Cardiac muscle cell (in vitro differentiated cells and primary cell): ENCODE measurements around the gene GPAT3. TPM values are rescaled to one million over a fixed set of nuclear protein-coding genes. Genes with fewer than 3 reads are reported as not detected.
A peak's percentile ranks its signal among the peaks of the same experiment; 100 is the strongest.

Experiments
- DNase-seq, 2 donors: peaks; one replicate each; pipeline versions ENCODE4 v3.0.0 to v3.0.0-alpha.2; 2010 to 2017; ENCODE audit warnings: low read depth in 1 of 2, low spot score in 1 of 2
- H3K27ac ChIP-seq: fragments of 200-600 bp; sonication (generic); 2 replicates; pipeline ENCODE4 v1.5.1; 2016
- H3K27me3 ChIP-seq: fragments of 200-600 bp; sonication (generic); 2 replicates; pipeline ENCODE4 v1.6.0; 2016; ENCODE audit warnings: control low read depth
- H3K36me3 ChIP-seq: fragments of 200-600 bp; sonication (generic); 2 replicates; pipeline ENCODE4 v1.5.1; 2016; ENCODE audit warnings: control low read depth
- H3K4me1 ChIP-seq: fragments of 200-600 bp; sonication (generic); 2 replicates; pipeline ENCODE4 v1.8.1; 2017; ENCODE audit warnings: low read depth, mild to moderate bottlenecking, mixed run types
- H3K4me3 ChIP-seq: fragments of 200-600 bp; sonication (generic); 2 replicates; pipeline ENCODE4 v1.5.1; 2016; ENCODE audit warnings: mild to moderate bottlenecking
- H3K9me3 ChIP-seq: fragments of 200-600 bp; sonication (generic); 2 replicates; pipeline ENCODE4 v1.5.1; 2017; ENCODE audit warnings: low read depth, mild to moderate bottlenecking, control low read depth
- polyA plus RNA-seq: library from polyadenylated mRNA; unstranded; fragments of >200 nt; fragmentation: Nextera tagmentation; extraction: Ambion mirVana; gene quantifications from 2 replicates; pipeline ENCODE4 v1.2.1, GENCODE V29; 2016
- total RNA-seq: library from RNA; depleted of rRNA; stranded (reverse); fragments of >200 nt; gene quantifications from 2 replicates; pipeline ENCODE4 v1.2.3, GENCODE V29; 2016
- TF ChIP-seq, protein P1 (sequence below): IDR thresholded peaks from 2 replicates; pipeline ENCODE4 v1.5.1; 2012; ENCODE audit warnings: low read depth, mild to moderate bottlenecking, low read length

GPAT3 gene
- total and polyA plus RNA-seq, 2 experiments from 2014 or later: 2.3 to 5.1 TPM

DNA sequence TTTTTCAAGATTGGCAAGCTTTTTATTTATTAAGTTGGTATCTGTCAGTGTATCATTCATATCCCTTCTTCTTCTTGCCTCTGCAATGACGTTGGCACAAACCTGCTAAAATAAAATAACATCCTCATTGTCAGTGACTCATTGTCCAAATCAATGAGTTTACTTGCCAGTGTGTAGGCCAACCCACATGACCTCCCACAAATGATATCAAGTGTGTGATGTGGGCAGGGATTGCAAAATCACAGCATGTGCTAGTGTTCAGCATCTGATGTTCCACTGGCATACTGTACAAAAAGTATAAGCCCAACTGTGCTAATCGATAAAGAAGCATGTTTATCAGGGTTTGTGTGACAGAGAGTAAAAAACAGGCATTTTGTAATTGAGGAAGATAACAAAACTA lies 25.5 kb downstream of the GPAT3 start:
- peak in 1 of 2 donors; percentile 64 for DNase-seq
- H3K4me1 ChIP-seq: no peaks in the 10 kb centered on the region
- TF ChIP-seq, protein P1, sequence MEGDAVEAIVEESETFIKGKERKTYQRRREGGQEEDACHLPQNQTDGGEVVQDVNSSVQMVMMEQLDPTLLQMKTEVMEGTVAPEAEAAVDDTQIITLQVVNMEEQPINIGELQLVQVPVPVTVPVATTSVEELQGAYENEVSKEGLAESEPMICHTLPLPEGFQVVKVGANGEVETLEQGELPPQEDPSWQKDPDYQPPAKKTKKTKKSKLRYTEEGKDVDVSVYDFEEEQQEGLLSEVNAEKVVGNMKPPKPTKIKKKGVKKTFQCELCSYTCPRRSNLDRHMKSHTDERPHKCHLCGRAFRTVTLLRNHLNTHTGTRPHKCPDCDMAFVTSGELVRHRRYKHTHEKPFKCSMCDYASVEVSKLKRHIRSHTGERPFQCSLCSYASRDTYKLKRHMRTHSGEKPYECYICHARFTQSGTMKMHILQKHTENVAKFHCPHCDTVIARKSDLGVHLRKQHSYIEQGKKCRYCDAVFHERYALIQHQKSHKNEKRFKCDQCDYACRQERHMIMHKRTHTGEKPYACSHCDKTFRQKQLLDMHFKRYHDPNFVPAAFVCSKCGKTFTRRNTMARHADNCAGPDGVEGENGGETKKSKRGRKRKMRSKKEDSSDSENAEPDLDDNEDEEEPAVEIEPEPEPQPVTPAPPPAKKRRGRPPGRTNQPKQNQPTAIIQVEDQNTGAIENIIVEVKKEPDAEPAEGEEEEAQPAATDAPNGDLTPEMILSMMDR: no peak

DNA sequence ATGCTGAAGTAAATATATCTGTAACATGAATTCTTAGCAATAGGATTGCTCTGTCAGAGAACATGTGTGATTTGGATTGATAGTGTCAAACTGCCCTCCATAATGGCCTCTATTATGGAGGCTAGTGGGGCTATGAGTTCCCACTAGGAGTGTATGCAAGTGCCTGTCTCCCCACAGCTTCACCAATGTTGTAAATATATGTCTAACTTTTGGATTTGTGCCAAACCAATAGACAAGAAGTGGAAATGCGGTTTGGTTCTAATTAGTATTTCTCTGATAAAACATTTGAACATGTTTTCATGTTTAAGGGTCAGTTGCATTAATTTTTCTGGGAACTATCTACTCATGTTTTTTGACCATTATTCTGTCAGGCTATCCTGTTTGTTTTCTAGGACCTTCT lies 28.1 kb downstream of the GPAT3 start:
- no peaks in the 10 kb centered on the region for H3K4me1 ChIP-seq
- H3K27ac ChIP-seq: no peak overlapping the region
- no peaks in the 10 kb centered on the region for H3K9me3 ChIP-seq
- DNase-seq: no peak
- TF ChIP-seq, protein P1: no peak
- no peak overlapping the region for H3K4me3 ChIP-seq
- no peaks in the 10 kb centered on the region for H3K27me3 ChIP-seq
- H3K36me3 ChIP-seq: no peaks in the 10 kb centered on the region

More for the DNA sequence above, 25.5 kb downstream of the GPAT3 start:
- H3K4me3 ChIP-seq: no peak overlapping the region
- H3K9me3 ChIP-seq: no peaks in the 10 kb centered on the region
- H3K27ac ChIP-seq: no peak overlapping the region
- no peaks in the 10 kb centered on the region for H3K36me3 ChIP-seq
- no peaks in the 10 kb centered on the region for H3K27me3 ChIP-seq

DNA sequence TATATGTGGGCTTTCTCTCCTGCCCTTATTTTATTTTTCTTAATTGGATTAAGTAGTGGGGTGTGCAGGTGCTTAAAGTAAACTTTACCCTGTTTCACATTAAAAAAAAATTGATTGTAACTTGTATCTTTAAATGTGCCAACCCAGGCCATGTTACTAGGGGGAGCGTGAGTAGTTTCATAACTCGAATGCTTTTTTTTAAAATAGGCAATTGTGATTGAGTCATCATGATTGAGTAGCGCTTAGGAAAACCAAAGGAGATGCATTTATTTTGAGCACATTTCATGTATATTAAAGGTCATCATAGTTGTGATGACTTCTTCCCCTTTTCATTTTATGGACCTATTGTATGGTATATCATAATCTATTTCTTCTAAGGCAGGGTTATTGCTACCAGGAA lies 32.2 kb downstream of the GPAT3 start:
- no peaks in the 10 kb centered on the region for H3K36me3 ChIP-seq
- TF ChIP-seq, protein P1: no peak
- H3K27me3 ChIP-seq: no peaks in the 10 kb centered on the region
- H3K9me3 ChIP-seq: no peaks in the 10 kb centered on the region
- H3K4me3 ChIP-seq: no peak overlapping the region
- no peaks in the 10 kb centered on the region for H3K4me1 ChIP-seq
- DNase-seq: no peak
- H3K27ac ChIP-seq: no peak overlapping the region

DNA sequence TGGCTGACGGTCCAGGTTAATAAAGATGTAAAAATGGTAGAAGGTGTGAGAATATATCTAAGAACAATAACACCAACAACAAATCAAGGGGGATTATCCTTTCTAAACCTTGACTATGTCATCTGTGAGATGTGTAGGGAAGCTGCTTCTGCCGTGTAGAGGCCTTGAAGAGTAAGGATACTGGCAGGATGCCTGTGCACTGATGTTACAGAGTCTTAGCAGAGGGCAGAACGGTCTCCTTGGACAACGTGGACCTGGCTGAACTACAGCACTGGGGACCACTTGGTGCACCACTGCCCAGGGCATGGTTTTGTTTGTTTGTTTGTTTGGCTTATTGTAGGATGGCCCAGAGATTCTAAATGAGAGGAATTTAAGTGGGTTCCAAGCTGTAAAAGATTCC lies 33.5 kb downstream of the GPAT3 start:
- Histone ChIP-seq H3K4me1 (no peaks in the 10 kb centered on the region), H3K36me3 (no peaks in the 10 kb centered on the region), H3K27me3 (no peaks in the 10 kb centered on the region), H3K9me3 (no peaks in the 10 kb centered on the region), H3K4me3 (no peak overlapping the region), H3K27ac (no peak overlapping the region)
- DNase-seq: no peak
- TF ChIP-seq, protein P1: no peak

DNA sequence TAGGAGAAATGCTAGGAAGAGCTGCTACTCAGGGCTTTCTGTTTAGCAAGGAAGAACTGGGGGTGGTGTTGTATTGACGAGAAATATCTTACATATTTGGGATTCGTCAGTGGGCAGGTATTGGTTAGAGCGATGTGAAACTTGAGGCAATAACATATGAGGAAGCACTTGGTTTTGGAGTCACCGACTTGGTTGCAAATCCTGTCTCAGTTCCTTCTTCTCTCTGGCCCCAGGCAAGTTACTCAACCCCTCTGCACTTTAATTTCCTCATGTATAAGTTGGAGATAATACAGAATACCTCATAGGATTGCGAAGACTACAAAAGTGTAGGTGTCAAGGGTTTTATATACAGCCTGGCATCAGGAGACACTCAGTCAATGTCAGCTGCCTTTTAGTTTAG lies 34.1 kb downstream of the GPAT3 start:
- H3K36me3 ChIP-seq: no peaks in the 10 kb centered on the region
- no peak for DNase-seq
- H3K4me3 ChIP-seq: no peak overlapping the region
- no peaks in the 10 kb centered on the region for H3K27me3 ChIP-seq
- H3K4me1 ChIP-seq: no peaks in the 10 kb centered on the region
- TF ChIP-seq, protein P1: no peak
- H3K9me3 ChIP-seq: no peaks in the 10 kb centered on the region
- H3K27ac ChIP-seq: no peak overlapping the region

DNA sequence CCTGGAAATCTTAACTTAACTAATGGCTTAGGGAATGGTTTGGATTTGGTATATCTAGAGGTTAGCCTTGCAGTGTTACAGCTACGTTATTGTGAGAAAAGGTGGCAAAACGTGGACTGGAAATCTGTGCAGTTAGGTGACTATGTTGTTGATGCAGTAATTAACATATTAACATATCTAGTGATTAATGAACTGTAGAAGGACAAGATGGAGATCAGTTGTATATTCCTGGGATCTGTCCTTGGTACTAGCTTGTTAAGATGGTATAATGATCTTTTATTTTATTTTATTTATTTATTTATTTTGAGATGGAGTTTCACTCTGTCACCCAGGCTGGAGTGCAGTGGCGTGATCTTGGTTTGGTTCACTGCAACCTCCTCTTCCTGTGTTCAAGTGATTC lies 36.9 kb downstream of the GPAT3 start:
- Histone ChIP-seq H3K27me3 (no peaks in the 10 kb centered on the region), H3K4me1 (no peaks in the 10 kb centered on the region), H3K36me3 (no peaks in the 10 kb centered on the region), H3K27ac (no peak overlapping the region), H3K4me3 (no peak overlapping the region), H3K9me3 (no peaks in the 10 kb centered on the region)
- no peak for DNase-seq
- TF ChIP-seq, protein P1: no peak
